Retina (tissue), 1 donor: ENCODE measurements around the gene MXD4.
"Not testable (repeated sequence)": the region's sequence is repeated elsewhere in the genome, so short reads cannot be mapped to it uniquely, and the experiment has no call there.

Experiments
- DNase-seq: peaks from one replicate; pipeline ENCODE4 v3.0.0-alpha.2; 2016

MXD4 gene

DNA sequence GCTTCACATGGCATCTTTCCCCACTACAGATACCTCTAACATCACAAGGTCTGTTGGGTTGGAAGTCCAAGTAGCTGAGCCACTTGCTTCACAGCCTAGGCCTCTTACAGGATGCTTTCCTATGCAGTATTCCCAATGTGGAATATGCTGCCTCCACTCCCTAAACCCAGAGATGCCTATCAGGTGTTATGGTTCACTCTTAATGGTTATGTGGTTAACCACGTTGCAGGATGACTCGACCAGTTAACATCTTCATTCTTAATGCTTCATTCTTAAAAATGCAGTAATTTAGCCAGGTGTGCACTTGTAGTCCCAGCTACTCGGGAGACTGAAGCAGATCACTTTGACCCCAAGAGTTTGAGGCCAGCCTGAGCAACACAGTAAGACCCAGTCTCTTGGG lies 44.2 kb downstream of the MXD4 start:
- no peak for DNase-seq

DNA sequence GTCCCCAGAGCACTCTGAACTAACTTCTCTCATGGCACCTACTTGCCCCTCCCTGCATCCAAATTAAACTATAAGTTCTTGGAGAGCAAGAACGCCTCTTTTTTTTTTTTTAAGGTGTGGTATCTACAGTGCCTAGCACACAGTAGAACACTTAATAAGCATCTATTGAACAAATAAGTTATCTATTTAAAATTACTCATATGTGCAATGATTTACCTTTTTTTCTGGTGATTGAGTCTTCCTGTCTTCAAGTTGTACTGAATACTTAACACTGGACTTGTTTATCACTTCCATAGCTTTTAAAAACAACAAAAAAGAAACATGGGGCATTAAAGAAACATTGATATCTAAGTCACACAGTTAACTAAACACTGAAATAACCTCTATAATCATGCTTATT lies 49.1 kb downstream of the MXD4 start:
- DNase-seq = no peak

DNA sequence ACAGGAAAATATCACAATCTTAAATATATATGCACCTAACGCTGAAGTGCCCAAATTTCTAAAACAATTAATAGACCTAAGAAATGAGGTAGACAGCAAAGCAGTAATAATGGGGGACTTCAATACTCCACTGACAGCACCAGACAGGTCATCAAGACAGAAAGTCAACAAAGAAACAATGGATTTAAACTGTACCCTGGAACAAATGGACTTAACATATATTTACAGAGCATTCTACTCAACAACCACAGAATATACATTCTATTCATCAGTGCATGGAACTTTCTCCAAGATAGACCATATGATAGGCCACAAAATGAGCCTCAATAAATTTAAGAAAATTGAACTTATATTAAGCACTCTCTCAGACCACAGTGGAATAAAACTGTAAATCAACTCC lies 59.1 kb downstream of the MXD4 start:
- DNase-seq = not testable (repeated sequence)
